HG02973 (cell line): ENCODE data around the gene ZSWIM3.

Source experiments
- ATAC-seq: cut with Tn5 transposase; IDR thresholded peaks from one replicate; pipeline ENCODE4 v1.9.1; 2021; ENCODE audit warnings: moderate library complexity; ENCODE audit not compliant: unreplicated experiment

The ZSWIM3 gene

GRCh38 chr20:45832619-45833018 lies 24.8 kb upstream of the ZSWIM3 start:
- no peak for ATAC-seq

- peak; percentile 40 for ATAC-seq
These were observed 24.2 kb upstream of the ZSWIM3 start, which contains the start of gene SNX21 for GRCh38 chr20:45833030-45833882. Gene SNX21 (plus strand): TSS chr20:45833799. CDS start chr20:45833920, 121 bp downstream.

- ATAC-seq, result peak; percentile 27
These were observed 23.3 kb upstream of the ZSWIM3 start for GRCh38 chr20:45833883-45834796.

GRCh38 chr20:45834797-45835161 lies 22.6 kb upstream of the ZSWIM3 start:
- no peak for ATAC-seq

- ATAC-seq, result no peak
These were observed 22.1 kb upstream of the ZSWIM3 start for GRCh38 chr20:45835329-45835765.

GRCh38 chr20:45835825-45836224 lies 21.6 kb upstream of the ZSWIM3 start:
- ATAC-seq, result no peak

GRCh38 chr20:45836841-45837240 lies 20.6 kb upstream of the ZSWIM3 start:
- no peak for ATAC-seq

GRCh38 chr20:45840700-45841198 lies 16.7 kb upstream of the ZSWIM3 start:
- ATAC-seq, result no peak

- ATAC-seq, result no peak
These were observed 15.8 kb upstream of the ZSWIM3 start for GRCh38 chr20:45841407-45842129.

- ATAC-seq, result no peak
These were observed 15.1 kb upstream of the ZSWIM3 start for GRCh38 chr20:45842169-45842812.

- no peak for ATAC-seq
These were observed 13.9 kb upstream of the ZSWIM3 start for GRCh38 chr20:45843506-45843905.

GRCh38 chr20:45845452-45845851 lies 12.0 kb upstream of the ZSWIM3 start:
- ATAC-seq, result no peak

- ATAC-seq, result no peak
These were observed 9.0 kb upstream of the ZSWIM3 start for GRCh38 chr20:45848421-45848820.

GRCh38 chr20:45848969-45849582 lies 8.3 kb upstream of the ZSWIM3 start:
- ATAC-seq, result no peak

- no peak for ATAC-seq
These were observed 7.2 kb upstream of the ZSWIM3 start for GRCh38 chr20:45850238-45850637.

- no peak for ATAC-seq
These were observed 6.5 kb upstream of the ZSWIM3 start for GRCh38 chr20:45850926-45851325.

- no peak for ATAC-seq
These were observed 5.9 kb upstream of the ZSWIM3 start for GRCh38 chr20:45851501-45851900.

- no peak for ATAC-seq
These were observed 5.1 kb upstream of the ZSWIM3 start for GRCh38 chr20:45852326-45852725.

- no peak for ATAC-seq
These were observed 3.9 kb upstream of the ZSWIM3 start for GRCh38 chr20:45853484-45853883.

- peak; percentile 17 for ATAC-seq
These were observed 435 bp downstream of the ZSWIM3 start for GRCh38 chr20:45857882-45858216.
